Endothelial cell of umbilical vein (primary cell): ENCODE results near the gene HES7. TPM values are rescaled to one million over a fixed set of nuclear protein-coding genes. Genes with fewer than 3 reads are reported as not detected.

Source experiments
- BruUV-seq: library from RNA; stranded (reverse); fragments of 400-500 nt; replicated peaks from 2 replicates; lab custom pipeline; 2021; lab: Mats Ljungman, UMichigan
- CTCF ChIA-PET: fragments of 300-600, 350-600 bp; sonication (Branson Sonifier 250); formaldehyde crosslinking; loops from one replicate; lab custom pipeline; 2021; ENCODE audit warnings: antibody characterized with exemption, inconsistent platforms; lab: Charles Lee
- POLR2A ChIA-PET: fragments of 300-600, 350-600 bp; sonication (Branson Sonifier 250); formaldehyde crosslinking; loops from one replicate; lab custom pipeline; 2021; ENCODE audit warnings: antibody characterized with exemption, inconsistent platforms; lab: Charles Lee
- DNase-seq: peaks from one replicate; pipeline ENCODE4 v3.0.0-alpha.2; 2011; ENCODE audit warnings: low read depth, low spot score
- FAIRE-seq: peaks from 2 replicates; lab custom pipeline; 2011; peaks lifted over from hg19 to GRCh38; lab: Jason Lieb, UNC
- H2AFZ ChIP-seq: 2 replicates; pipeline ENCODE4 v1.6.0; 2012; ENCODE audit warnings: low read depth, low read length, control low read depth, inconsistent platforms
- H3K27ac ChIP-seq: 2 replicates; pipeline ENCODE4 v1.5.1; 2011; ENCODE audit warnings: low read depth, mild to moderate bottlenecking, control low read depth, low read length, moderate library complexity; ENCODE audit not compliant: insufficient read depth
- H3K27me3 ChIP-seq, 2 experiments: 2 replicates each; pipeline versions ENCODE4 v1.6.0 to v1.6.1; 2011; ENCODE audit warnings: low read length in 2 of 2, mixed read lengths in 1 of 2; ENCODE audit not compliant: control insufficient read depth in 2 of 2, insufficient read depth in 2 of 2
- H3K36me3 ChIP-seq, 2 experiments: 2 replicates in 1 of 2; 3 replicates in 1 of 2; pipeline ENCODE4 v1.5.1; 2011; ENCODE audit warnings: low read length in 2 of 2, mild to moderate bottlenecking in 1 of 2, moderate library complexity in 1 of 2; ENCODE audit not compliant: control insufficient read depth in 2 of 2, insufficient read depth in 2 of 2; ENCODE audit errors: extremely low read depth in 1 of 2
- H3K4me1 ChIP-seq: 3 replicates; pipeline ENCODE4 v1.5.1; 2011; ENCODE audit warnings: mild to moderate bottlenecking, low read length; ENCODE audit not compliant: control insufficient read depth, insufficient read depth; ENCODE audit errors: extremely low read depth
- H3K4me2 ChIP-seq: 2 replicates; pipeline ENCODE4 v1.6.1; 2011; ENCODE audit warnings: low read length, control low read depth, mixed read lengths; ENCODE audit not compliant: insufficient read depth
- H3K4me3 ChIP-seq, 3 experiments: fragments of 200-600 bp in 1 of 3; sonication (generic), shearing (Covaris generic) in 1 of 3; replicated peaks in 1 of 3; 2 replicates each; pipeline ENCODE4 v1.5.1; 2011 to 2016; ENCODE audit warnings: control low read depth in 3 of 3, low read length in 3 of 3, mild to moderate bottlenecking in 2 of 3, inconsistent platforms in 1 of 3, low read depth in 1 of 3, moderate library complexity in 1 of 3; ENCODE audit not compliant: insufficient read depth in 1 of 3
- H3K79me2 ChIP-seq: 2 replicates; pipeline ENCODE4 v1.6.0; 2012; ENCODE audit warnings: low read length, inconsistent platforms; ENCODE audit not compliant: control insufficient read depth, insufficient read depth
- H3K9ac ChIP-seq: replicated peaks from 2 replicates; pipeline ENCODE3; 2011; ENCODE audit warnings: low read length, control low read depth; ENCODE audit not compliant: insufficient read depth; ENCODE audit errors: extremely low read depth
- H3K9me1 ChIP-seq: replicated peaks from 3 replicates; pipeline ENCODE4 v1.6.0; 2011; ENCODE audit warnings: mild to moderate bottlenecking, low read length; ENCODE audit not compliant: control insufficient read depth, insufficient read depth; ENCODE audit errors: extremely low read depth
- H3K9me3 ChIP-seq: replicated peaks from 2 replicates; pipeline ENCODE4 v1.5.1; 2012; ENCODE audit warnings: low read length, inconsistent platforms; ENCODE audit not compliant: control insufficient read depth, insufficient read depth
- H4K20me1 ChIP-seq: replicated peaks from 2 replicates; pipeline ENCODE3; 2011; ENCODE audit warnings: mild to moderate bottlenecking, low read length; ENCODE audit not compliant: control insufficient read depth, insufficient read depth; ENCODE audit errors: extremely low read depth
- CTCF ChIP-seq, 2 donors: IDR thresholded peaks; 1 replicate in 1 of 2; 2 replicates in 1 of 2; pipeline ENCODE4 v1.5.1; 2011; ENCODE audit warnings: low read length in 2 of 2, mild to moderate bottlenecking in 2 of 2, moderate library complexity in 2 of 2, control low read depth in 1 of 2, inconsistent platforms in 1 of 2, low read depth in 1 of 2; ENCODE audit not compliant: insufficient read depth in 1 of 2; ENCODE audit errors: extremely low read depth in 1 of 2
- EZH2 ChIP-seq: IDR thresholded peaks from 2 replicates; pipeline ENCODE4 v1.6.1; 2012; ENCODE audit warnings: borderline replicate concordance, low read depth, mild to moderate bottlenecking, moderate library complexity, low read length, inconsistent platforms; ENCODE audit not compliant: severe bottlenecking
- FOS ChIP-seq: IDR thresholded peaks from 2 replicates; pipeline ENCODE4 v1.6.1; 2011; ENCODE audit warnings: mild to moderate bottlenecking, low read length, moderate library complexity, borderline replicate concordance; ENCODE audit not compliant: insufficient read depth
- GATA2 ChIP-seq: IDR thresholded peaks from 2 replicates; pipeline ENCODE4 v1.7.0; 2011; ENCODE audit warnings: low read depth, mild to moderate bottlenecking, moderate library complexity, mixed read lengths, low read length; ENCODE audit not compliant: insufficient read length, insufficient read depth
- JUN ChIP-seq: IDR thresholded peaks from 2 replicates; pipeline ENCODE4 v1.6.1; 2011; ENCODE audit warnings: borderline replicate concordance, low read depth; ENCODE audit not compliant: insufficient read length, insufficient read depth
- MAX ChIP-seq: IDR thresholded peaks from 2 replicates; pipeline ENCODE4 v1.6.1; 2011; ENCODE audit not compliant: insufficient read depth, insufficient read length
- MYC ChIP-seq: IDR thresholded peaks from one replicate; pipeline ENCODE4 v1.6.1; 2011; ENCODE audit warnings: mild to moderate bottlenecking, low read depth, low read length
- POLR2A ChIP-seq: IDR thresholded peaks from 2 replicates; pipeline ENCODE4 v1.6.1; 2012; ENCODE audit warnings: low read depth, mild to moderate bottlenecking, control low read depth, low read length
- POLR2AphosphoS5 ChIP-seq: IDR thresholded peaks from 2 replicates; pipeline ENCODE4 v1.6.1; 2012; ENCODE audit warnings: low read depth, mild to moderate bottlenecking, control low read depth, low read length, moderate library complexity; ENCODE audit not compliant: insufficient read depth
- dilution Hi-C: fragments of 300-500 bp; cut with MboI; formaldehyde crosslinking; loops from one replicate; pipeline ENCODE4 v1.15.0; 2019; ENCODE audit warnings: low sequenced_read_pairs; ENCODE audit not compliant: extremely low pct_ligation_motif_present
- intact Hi-C: fragments of 100-400 bp; cut with micrococcal nuclease; formaldehyde crosslinking; loops from one replicate; pipeline ENCODE4 v1.10.0; 2022
- polyA plus RNA-seq, 4 experiments: library from polyadenylated mRNA; depleted of rRNA in 3 of 4; stranded (reverse) in 3 of 4; unstranded in 1 of 4; fragments of >200 nt; gene quantifications; 2 replicates each; pipeline versions ENCODE4 v1.2.1 to v1.2.3, GENCODE V29; 2011 to 2012; ENCODE audit warnings: missing spikeins in 1 of 4
- total RNA-seq: library from RNA; stranded (reverse); gene quantifications from 2 replicates; pipeline ENCODE4 v1.2.3, GENCODE V29; 2021

HES7 gene
- total and polyA plus RNA-seq, 2 donors (not counting 3 experiments of a cell fraction or from before 2014, with no cell fraction given): 0.19 to 0.51 TPM

DNA sequence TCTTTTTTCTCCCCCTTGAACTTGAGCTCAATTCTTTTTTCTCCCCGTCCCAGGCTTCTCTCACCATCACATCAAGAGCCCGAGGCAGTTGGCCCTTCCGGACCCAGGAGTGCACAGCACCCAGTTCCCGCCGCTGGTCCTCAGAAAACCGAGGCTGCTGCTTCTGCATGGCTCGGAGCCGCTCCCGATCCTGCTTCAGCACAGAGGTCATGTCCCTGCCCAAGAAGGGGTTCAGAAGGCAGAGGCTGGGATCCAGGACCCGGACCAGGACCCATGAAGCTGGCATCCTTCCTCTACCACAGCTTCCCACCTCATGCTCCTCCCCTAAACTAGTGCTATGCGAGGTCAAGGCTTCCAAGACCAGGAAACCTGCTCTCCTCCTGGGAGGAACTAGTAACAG is 17.8 kb upstream of the HES7 start:
- no peak overlapping the region for H3K9ac ChIP-seq
- intact Hi-C loops: no loop called here
- CTCF ChIA-PET: interaction anchor here (3.4 to 5.6 kb wide), 2 partner anchors 9 to 17 kb away, joined by 28 to 72 read pairs; partner anchors contain the start of gene PER1
- no peaks in the 10 kb centered on the region for H3K27me3 ChIP-seq
- no peak overlapping the region for H3K4me2 ChIP-seq
- POLR2A ChIA-PET: interaction anchor here (0.8 kb wide), 1 partner anchor 31 kb away, joined by 3 read pairs; no protein-coding TSS in a partner anchor
- H3K27ac ChIP-seq: no peak overlapping the region
- dilution Hi-C loops: no loop called here
- H2AFZ ChIP-seq: no peak overlapping the region
- H3K9me1 ChIP-seq: no peaks in the 10 kb centered on the region
- H3K79me2 ChIP-seq: no peaks in the 10 kb centered on the region
- FAIRE-seq (no peak), DNase-seq (no peak)
- H3K4me3 ChIP-seq: no peak overlapping the region
- no peaks in the 10 kb centered on the region for H4K20me1 ChIP-seq
- no TSS peak for BruUV-seq
- no peaks in the 10 kb centered on the region for H3K9me3 ChIP-seq
- peaks cover 0 to 48% of the 10 kb centered on the region in 2 experiments for H3K36me3 ChIP-seq
- H3K4me1 ChIP-seq: peaks cover 14% of the 10 kb centered on the region
- no peak for TF ChIP-seq POLR2AphosphoS5
- TF ChIP-seq CTCF (IDR thresholded peaks at IDR 0.05; ENCODE audit: extremely low read depth in 1 of 2, insufficient read depth in 1 of 2, low read depth in 1 of 2, low read length in 2 of 2): no peak
- TF ChIP-seq POLR2A: no peak
- TF ChIP-seq MAX: no peak
- TF ChIP-seq MYC: no peak
- no peak for TF ChIP-seq FOS
- no peak for TF ChIP-seq JUN
- no peak for TF ChIP-seq GATA2
- no peak for TF ChIP-seq EZH2
